Ammon's horn (tissue), 1 donor: ENCODE measurements around the gene TEX19.
"Not testable (repeated sequence)": the region's sequence is repeated elsewhere in the genome, so short reads cannot be mapped to it uniquely, and the experiment has no call there.

Source experiments
- DNase-seq: peaks from one replicate; pipeline ENCODE4 v3.0.0-alpha.2; 2016; ENCODE audit warnings: low spot score

The TEX19 gene

DNA sequence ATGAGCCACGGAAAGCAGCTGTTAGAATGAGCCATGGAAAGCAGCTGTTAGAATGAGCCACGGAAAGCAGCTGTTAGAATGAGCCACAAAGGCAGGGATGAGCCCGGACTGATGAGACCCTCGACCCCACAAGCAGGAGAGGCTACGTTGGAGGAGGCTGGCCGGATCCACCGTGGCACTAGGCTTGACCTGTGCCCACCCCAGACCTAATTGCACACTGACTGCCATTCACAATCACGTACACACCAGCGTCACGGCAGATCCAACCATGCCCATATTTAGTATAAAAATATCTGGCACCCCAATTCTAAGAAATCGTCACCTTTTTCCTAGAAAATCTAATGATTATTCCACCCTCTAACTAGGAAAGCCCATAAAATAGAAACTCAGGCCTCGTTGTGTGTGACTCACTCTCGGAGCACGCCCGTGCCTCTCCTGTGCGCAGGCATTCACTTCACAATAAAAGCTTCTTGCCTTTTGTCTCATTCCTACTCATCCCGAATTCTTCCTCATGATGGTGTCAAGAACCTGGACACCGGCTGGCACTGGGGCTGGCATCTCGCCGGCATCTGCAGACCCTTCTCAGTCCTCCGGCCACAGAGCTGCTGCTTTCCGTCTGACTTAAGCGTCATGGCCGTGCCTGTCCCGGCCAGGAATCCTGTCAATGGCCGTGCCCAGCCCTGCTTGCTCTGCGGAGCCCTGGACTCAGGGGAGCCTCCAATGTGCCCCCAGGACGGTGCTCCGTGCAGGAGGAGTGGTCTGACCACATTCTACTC, 20.0 kb upstream of the TEX19 start:
- no peak for DNase-seq

DNA sequence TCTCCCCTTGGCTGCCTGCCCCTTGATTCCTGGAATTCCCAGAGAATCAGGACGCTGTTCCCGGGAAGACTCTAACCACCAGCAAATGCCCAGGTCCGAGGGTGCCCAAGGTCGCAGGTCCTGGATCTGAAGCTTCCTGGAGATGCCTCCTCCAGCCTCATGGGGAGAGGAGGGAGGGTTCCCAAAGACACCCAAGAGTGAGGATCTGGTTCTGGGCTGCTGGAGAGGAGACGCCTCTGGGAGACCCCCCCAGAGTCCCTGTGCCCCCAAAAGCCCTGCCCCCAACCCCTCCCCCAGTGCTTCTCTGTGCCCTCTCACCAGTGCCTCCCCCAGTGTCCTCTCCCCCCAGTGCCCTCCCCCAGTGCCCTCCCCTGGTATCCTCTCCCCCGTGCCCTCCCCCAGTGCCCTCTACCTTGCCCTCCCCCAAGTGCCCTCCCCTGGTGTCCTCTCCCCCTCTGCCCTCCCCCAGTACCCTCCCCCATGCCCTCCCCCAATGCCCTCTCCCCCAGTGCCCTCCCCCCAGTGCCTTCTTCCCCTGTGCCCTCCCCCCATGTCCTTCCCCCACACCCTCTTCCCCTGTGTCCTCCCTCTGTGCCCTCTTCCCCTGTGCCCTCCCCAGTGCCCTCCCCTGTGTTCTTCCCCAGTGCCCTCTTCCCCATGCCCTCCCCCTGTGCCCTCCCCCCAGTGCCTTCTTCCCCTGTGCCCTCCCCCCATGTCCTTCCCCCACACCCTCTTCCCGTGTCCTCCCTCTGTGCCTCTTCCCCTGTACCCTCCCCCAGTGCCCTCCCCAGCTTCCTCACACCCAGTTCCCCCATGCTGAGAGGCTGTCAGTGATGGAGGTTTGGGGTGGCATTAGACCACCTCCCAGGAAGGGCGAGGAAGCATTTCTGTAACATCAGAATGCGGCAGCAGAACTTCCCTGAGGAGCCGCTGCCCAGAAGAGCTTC, 19.1 kb upstream of the TEX19 start:
- no peak for DNase-seq

GRCh38 chr17:82342361-82343079, 16.5 kb upstream of the TEX19 start:
- DNase-seq = no peak

- no peak for DNase-seq
Measured at GRCh38 chr17:82343560-82343959, 15.5 kb upstream of the TEX19 start.

- DNase-seq = no peak
Measured at GRCh38 chr17:82344175-82344907, 14.7 kb upstream of the TEX19 start.

DNA sequence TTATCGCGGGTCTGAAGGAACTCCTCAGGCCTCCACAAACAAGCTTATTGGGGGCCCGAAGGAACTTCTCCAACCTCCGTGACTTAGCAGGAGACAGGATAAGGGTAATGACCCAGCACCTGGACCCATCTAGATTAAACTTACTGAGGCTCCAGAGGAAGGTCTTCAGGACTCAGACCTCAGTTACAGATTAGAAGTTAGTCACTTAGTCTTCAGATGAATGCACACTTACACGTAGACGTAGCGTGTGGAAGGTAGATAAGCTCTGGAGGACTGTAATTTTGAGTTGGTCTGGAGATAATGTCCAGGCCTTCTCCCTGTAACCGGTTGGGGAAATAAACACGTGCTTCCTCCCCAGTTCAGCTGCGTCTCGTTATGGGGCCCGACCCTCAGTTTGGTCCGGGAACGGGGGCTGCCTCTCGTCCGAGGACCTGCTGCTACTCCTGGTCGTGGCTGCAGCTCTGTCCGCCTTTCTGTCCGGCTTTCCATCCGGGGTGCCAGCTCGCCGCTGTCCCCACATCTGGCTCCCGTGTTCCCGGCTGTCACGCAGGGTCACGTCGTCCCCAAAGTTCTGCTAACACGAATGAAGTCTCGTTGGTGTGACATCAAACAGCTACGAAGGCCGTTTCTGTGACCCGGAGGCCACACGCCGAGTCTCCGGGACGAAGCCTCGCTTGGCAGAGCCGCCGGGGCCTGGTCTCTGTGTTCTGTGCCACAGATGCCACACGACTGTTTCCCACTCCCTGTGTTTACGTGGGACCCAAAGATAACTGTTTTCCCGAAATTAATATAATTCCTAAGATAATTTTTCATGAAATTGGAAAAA, 13.7 kb upstream of the TEX19 start:
- DNase-seq = no peak

DNA sequence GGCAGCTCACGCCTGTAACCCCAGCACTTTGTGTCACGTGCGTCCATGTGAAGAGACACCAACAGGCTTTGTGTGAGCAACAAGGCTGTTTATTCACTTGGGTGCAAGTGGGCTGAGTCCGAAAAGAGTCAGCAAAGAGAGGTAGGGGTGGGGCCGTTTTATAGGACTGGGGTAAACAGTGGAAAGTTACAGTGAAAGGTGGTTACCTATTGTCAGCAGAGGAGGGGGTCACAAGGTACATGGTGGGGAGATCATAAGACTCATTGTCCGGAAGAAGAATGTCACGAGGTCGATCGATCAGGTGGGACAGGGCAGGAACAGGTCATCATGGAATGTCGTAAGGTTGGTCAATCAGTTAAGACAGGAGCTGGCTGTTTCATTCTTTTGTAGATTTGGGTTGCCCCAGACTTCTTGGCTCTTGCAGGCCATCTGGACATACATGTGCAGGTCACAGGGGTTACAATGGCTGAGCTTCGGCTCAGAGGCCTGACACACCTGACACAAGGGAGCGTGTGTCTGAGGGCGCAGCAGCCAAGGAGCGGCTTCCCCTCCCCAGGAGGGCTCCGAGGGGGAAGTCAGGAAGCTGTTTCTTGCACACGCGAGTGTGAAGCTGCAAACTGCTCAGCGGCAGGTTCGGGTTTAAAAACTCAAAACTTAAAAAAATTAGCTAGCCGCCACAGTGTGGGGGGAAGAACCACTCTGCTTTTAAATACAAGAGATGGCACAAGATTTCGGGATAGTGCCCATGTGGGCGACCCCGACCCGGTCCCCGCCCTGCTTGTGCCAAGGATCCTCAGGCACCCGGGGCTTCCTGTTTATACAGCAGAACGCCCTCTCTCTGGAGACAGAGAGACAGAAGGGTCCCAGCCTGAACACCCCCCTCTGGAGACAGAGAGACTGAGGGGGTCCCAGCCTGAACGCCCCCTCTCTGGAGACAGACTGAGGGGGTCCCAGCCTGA, 12.4 kb upstream of the TEX19 start:
- no peak for DNase-seq

DNA sequence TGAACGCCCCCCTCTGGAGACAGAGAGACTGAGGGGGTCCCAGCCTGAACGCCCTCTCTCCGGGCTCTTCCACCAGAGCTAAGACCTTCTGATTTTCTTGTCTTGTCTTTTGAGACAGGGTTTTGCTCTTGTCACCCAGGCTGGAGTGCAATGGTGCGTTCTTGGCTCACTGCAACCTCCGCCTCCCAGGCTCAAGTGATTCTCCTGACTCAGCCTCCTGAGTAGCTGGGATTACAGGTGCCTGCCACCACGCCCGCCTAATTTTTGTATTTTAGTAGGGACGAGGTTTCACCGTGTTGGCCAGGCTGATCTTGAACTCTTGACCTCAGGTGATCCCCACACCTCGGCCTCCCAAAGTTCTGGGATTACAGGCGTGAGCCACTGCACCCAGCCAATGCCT, 11.1 kb upstream of the TEX19 start:
- not testable (repeated sequence) for DNase-seq

DNA sequence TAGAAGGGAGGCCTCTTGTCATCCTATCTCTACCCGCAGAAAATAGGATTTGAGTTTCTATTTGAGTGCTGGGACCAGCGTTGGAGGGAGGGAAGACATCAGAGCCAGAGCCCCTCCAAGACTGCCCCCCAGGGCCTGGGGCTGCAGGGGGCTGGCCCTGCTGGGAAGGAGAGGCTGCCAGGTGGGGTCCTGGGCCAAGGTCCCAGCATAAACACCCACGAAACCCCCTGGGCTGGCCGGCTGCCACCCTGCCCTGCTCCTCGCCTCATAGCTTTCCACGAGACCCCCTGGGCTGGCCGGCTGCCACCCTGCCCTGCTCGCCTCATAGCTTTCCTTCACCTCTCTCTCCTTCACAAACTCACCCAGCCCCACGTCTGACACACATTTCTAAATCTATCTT, 10.6 kb upstream of the TEX19 start:
- DNase-seq = no peak

- no peak for DNase-seq
Measured at GRCh38 chr17:82348866-82349265, 10.2 kb upstream of the TEX19 start.

- DNase-seq = no peak
Measured at GRCh38 chr17:82349287-82349701, 9.8 kb upstream of the TEX19 start.

DNA sequence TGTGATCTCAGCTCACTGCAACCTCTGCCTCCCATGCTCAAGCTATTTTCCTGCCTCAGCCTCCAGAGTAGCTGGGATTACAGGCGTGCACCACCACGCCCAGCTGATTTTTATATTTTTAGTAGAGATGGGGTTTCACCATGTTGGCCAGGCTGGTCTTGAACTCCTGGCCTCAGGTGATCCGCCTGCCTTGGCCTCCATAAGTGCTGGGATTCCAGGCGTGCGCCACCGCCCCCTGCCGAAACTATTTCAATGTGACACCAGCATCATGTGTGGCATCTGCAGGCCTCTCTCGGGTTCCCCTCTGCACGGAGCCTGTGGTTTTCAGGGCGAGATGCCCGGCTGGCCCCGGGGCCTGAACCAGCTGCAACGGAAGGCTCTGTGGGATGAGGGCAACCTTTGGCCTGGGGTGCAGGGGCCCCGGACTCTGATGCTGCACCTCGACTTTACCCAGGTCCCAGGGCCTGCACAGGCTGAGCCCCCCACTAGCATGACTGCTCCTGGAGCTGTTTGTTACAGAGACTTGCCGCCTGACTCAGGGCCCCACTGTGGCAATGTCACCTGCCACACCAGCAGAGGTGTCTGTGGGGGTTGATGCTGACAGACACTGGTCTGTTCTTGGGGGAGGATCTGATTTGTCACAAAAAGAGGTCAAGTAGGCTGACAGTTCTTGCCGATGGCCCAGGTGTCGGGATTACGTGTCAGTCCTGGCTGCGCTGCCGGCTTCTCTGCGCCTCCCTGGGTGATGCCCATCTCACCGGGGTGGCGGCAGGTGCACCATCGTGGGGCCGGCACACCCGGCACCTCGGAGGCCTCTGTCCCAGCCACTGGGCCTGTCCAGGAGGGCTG, 8.6 kb upstream of the TEX19 start:
- no peak for DNase-seq

DNA sequence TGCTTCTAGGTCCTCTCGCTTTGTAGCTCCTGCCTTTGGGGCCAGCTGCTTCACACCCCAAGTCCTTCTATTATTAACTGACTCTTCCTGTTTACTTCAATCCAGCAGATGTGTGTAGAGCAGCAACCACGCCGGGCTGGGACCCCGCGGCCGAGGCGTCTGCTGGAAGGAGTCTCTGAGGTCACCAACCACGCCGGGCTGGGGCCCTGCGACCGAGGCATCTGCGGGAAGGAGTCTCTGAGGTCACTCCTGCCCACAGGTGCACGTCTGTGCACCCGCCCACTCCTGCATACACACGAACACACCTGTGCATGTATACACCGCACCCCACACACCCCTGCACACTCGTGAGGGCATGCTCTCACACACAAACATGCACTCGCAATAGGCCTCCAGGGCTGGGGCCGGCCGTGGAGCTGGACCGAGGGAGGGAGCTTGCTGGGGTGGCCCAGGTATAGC, 7.8 kb upstream of the TEX19 start:
- no peak for DNase-seq

GRCh38 chr17:82351713-82352488, 7.1 kb upstream of the TEX19 start:
- DNase-seq = peak; percentile 90

GRCh38 chr17:82353484-82353883, 5.6 kb upstream of the TEX19 start:
- DNase-seq = no peak

DNA sequence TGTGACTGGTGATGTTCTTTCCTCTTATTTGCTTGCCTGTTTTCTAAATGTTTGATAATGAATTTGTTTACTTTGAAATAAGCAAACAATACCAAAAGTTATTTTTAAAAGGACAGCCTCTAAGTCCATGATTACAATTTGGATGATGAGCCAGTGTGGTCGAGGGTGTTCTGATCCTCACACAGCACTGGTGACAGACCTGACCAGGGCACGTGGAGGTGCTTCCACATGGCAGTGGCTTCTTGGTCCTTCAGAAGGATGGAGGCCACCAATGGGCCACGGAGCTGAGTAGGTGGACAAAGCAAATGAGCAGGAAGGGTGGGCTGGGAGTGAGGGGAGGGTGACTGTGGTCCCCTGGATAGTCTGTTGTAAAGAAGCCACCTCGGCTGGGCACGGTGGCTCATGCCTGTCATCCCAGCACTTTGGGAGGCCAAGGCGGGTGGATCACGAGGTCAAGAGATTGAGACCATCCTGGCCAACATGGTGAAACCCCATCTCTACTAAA, 4.2 kb upstream of the TEX19 start:
- DNase-seq = no peak

DNA sequence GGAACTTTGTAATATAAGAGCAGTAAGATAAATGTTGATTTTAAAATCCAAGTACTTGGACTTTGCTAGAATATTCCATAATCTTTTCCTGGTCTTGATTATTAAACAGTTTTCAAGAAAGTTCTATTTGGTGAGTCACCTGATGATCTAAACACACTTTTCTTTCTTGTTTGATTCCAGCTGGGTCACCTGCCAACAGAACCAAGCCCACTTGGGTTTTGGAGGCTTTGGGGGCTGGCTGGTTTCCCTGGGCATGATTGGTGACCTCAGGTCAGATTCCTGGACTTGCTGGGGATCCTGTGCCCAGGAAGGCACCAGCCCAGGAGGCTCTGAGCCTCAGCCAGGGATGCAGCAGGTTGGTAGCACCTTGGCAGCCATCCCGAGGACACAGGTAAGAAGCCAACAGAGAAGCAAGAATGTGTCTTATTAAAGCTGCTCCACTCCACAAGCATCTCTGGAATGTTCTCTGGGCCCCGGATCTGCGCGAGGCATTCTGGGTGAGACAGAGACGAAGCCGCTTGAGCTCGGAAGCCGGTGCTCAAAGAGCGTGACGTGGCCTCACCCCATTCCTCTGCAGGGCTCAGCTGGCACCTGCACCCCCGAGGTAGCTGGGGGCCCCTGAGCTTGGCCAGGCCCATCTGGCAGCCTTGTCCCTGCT, 3.1 kb upstream of the TEX19 start:
- no peak for DNase-seq
